ENCODE results near the gene PAX6. TPM values are rescaled to one million over a fixed set of nuclear protein-coding genes. Genes with fewer than 3 reads are reported as not detected.

PAX6 gene
- total and polyA plus RNA-seq, 2 of the 13 experiments (the other 11 are each of a cell fraction or from before 2014, with no cell fraction given), result 0.15 to 1.1 TPM

DNA sequence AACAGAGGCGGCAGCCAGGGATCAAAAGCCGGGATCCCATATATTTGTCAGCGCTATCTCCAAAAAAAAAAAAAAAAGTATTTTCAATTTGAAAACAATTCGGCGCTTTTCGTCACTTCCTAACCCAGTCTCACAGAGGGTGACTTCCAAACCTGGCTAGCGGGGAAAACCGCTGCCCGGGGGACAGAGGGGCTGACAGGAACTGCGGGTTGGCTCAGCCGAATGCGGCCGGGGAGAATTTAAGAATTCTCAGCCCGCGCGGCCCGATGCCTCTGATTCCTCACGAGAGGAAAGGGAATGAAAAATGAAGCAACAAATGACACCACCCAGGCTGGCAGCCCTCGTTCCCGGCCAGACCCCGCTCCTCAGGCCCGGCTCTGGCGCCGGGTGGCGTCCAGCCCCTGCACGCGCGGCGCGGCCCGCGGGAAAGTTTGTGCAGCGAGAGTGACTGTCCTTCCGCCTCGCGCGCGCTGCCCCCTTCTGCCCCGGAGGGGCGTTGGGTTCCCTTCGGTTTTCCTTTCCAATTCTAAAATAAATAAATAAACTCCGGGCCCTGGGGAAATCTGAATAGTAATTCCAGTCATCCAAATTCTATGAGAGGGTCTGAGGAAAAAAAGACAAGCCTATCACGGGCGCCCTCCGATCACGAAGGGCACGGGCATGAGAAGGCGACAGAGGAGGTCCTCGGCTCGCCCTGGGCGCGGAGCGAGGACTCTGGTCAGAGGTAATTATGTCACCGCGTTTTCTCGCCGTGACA, 4.8 kb upstream of the PAX6 start:
- H3K9me3 ChIP-seq (ENCODE audit: low read length), result no peaks in the 10 kb centered on the region
- in situ Hi-C loops (cut with HindIII; ENCODE audit: extremely low pct_ligation_motif_present, low pct_unique_long_range_greater_than_20kb) (no loop called here), intact Hi-C loops (cut with micrococcal nuclease; ENCODE audit: unreplicated experiment) (loop anchor here (10.0 kb wide), 1 partner anchor 311 kb away; the partner anchor contains the start of genes ELP4 and IMMP1L)
- WGBS (ENCODE audit: low lambda C conversion rate), result 59% methylated on average over 34 of the region's 57 CpGs
- no peak overlapping the region for H2AFZ ChIP-seq (ENCODE audit: low read length)
- POLR2A ChIA-PET, result no interaction called here
- CTCF ChIA-PET (ENCODE audit: low intra/inter-chr PET ratio, low total read pairs), result no interaction called here
- H3K4me2 ChIP-seq (ENCODE audit: low read depth, low read length), result peak overlapping the region; percentile 18; the same call in 1 of the 2 replicates
- H3K36me3 ChIP-seq (replicated peaks in 1 of 2; ENCODE audit: control insufficient read depth in 1 of 2, insufficient read depth in 2 of 2, low read length in 2 of 2), result no peaks in the 10 kb centered on the region
- FAIRE-seq, result no peak
- TF ChIP-seq, protein P1, sequence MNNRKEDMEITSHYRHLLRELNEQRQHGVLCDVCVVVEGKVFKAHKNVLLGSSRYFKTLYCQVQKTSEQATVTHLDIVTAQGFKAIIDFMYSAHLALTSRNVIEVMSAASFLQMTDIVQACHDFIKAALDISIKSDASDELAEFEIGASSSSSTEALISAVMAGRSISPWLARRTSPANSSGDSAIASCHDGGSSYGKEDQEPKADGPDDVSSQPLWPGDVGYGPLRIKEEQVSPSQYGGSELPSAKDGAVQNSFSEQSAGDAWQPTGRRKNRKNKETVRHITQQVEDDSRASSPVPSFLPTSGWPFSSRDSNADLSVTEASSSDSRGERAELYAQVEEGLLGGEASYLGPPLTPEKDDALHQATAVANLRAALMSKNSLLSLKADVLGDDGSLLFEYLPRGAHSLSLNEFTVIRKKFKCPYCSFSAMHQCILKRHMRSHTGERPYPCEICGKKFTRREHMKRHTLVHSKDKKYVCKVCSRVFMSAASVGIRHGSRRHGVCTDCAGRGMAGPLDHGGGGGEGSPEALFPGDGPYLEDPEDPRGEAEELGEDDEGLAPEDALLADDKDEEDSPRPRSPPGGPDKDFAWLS (CRISPR knock-in tag; IDR thresholded peaks at IDR 0.05; ENCODE audit: borderline replicate concordance), result no peak
- TF ChIP-seq CBX2 (IDR thresholded peaks at IDR 0.05; ENCODE audit: low read depth, low read length), result 0 out of 2 replicates have a peak, but pooled peaks have one; percentile 6
- TF ChIP-seq CBX2 (CRISPR knock-in tag; IDR thresholded peaks at IDR 0.05; ENCODE audit: low read depth), result no peak
- H3K4me1 ChIP-seq (ENCODE audit: insufficient read depth, low read length), result peaks cover 52% of the 10 kb centered on the region
- H3K9ac ChIP-seq (ENCODE audit: insufficient read depth, low read depth, low read length), result no peak overlapping the region
- no TSS peak for BruUV-seq (replicated peaks)
- no peak for DNase-seq (ENCODE audit: low spot score)
- no peaks in the 10 kb centered on the region for H3K79me2 ChIP-seq (ENCODE audit: insufficient read depth, low read length)
- H3K4me3 ChIP-seq (replicated peaks in 1 of 3; ENCODE audit: insufficient read depth in 1 of 3, low read depth in 2 of 3, low read length in 3 of 3), result no peak overlapping the region
- H4K20me1 ChIP-seq (ENCODE audit: insufficient read depth, low read length), result peaks cover 4% of the 10 kb centered on the region; the same call in 1 of the 2 replicates
- no peak overlapping the region for H3K27ac ChIP-seq (ENCODE audit: extremely low read length, insufficient read depth, low read length)
- peaks cover 34 to 97% of the 10 kb centered on the region in 2 experiments for H3K27me3 ChIP-seq (ENCODE audit: control insufficient read depth in 1 of 2, insufficient read depth in 2 of 2, low read length in 2 of 2)
- no peak for ATAC-seq

DNA sequence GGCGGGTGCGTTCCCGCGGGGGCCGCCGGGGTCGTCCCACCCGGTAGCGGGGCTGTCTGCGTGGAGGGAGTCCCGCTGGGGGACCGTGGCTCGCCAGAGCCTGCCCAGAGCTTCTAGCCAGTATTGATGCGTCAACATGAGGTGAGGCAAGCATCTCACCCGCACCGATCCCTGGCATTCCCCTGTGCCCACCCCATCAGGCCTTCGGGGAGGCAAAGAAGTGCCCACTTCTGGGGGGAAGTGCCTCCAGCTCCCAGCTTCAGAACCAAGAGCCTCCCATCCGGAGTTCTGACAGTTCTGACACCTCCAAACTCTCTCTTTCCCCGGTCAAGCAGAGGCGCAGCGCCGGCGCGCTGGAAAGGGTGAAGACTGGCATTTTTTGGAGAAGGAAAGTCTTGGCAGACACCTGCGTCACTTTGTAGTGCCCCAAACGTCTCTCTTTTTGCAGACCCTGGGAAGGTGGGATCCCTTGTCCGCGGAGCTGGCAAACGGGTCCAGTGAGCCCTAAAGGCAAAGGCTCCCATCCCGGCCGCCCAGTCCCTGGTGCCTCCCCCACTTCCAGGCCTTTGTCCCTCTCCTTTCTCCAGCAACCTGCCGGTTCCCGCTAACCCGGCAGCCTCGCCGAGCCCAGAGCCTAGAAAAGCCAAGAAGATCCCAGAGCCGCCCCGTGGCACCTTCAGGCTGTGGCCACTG, 3.2 kb upstream of the PAX6 start:
- Histone ChIP-seq H3K4me2 (ENCODE audit: low read depth, low read length) (no peak overlapping the region; the same call in 1 of the 2 replicates), H3K9me3 (ENCODE audit: low read length) (no peaks in the 10 kb centered on the region), H3K4me3 (replicated peaks in 1 of 3; ENCODE audit: insufficient read depth in 1 of 3, low read depth in 2 of 3, low read length in 3 of 3) (peak overlapping the region in 1 of 3 experiments; percentile 37; a peak in 1 of 6 replicates), H2AFZ (ENCODE audit: low read length) (no peak overlapping the region), H3K27me3 (ENCODE audit: control insufficient read depth in 1 of 2, insufficient read depth in 2 of 2, low read length in 2 of 2) (peaks cover 39 to 98% of the 10 kb centered on the region in 2 experiments), H3K36me3 (replicated peaks in 1 of 2; ENCODE audit: control insufficient read depth in 1 of 2, insufficient read depth in 2 of 2, low read length in 2 of 2) (no peaks in the 10 kb centered on the region), H3K79me2 (ENCODE audit: insufficient read depth, low read length) (no peaks in the 10 kb centered on the region), H3K9ac (ENCODE audit: insufficient read depth, low read depth, low read length) (no peak overlapping the region), H3K4me1 (ENCODE audit: insufficient read depth, low read length) (peaks cover 64% of the 10 kb centered on the region), H4K20me1 (ENCODE audit: insufficient read depth, low read length) (peaks cover 8% of the 10 kb centered on the region; the same call in 1 of the 2 replicates), H3K27ac (ENCODE audit: extremely low read length, insufficient read depth, low read length) (no peak overlapping the region)
- DNase-seq (ENCODE audit: low spot score), result no peak
- FAIRE-seq, result no peak
- intact Hi-C loops (cut with micrococcal nuclease; ENCODE audit: unreplicated experiment), result loop anchor here (5.0 to 10.0 kb wide), 2 partner anchors 58 to 310 kb away; partner anchors contain the start of genes ELP4 and IMMP1L
- in situ Hi-C loops (cut with HindIII; ENCODE audit: extremely low pct_ligation_motif_present, low pct_unique_long_range_greater_than_20kb), result no loop called here
- no peak for ATAC-seq
- TF ChIP-seq, protein P2, sequence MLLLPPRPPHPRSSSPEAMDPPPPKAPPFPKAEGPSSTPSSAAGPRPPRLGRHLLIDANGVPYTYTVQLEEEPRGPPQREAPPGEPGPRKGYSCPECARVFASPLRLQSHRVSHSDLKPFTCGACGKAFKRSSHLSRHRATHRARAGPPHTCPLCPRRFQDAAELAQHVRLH (CRISPR knock-in tag; IDR thresholded peaks at IDR 0.05; ENCODE audit: borderline replicate concordance, low read depth), result no peak
- no peak for TF ChIP-seq ZNF326 (CRISPR knock-in tag; IDR thresholded peaks at IDR 0.05; ENCODE audit: borderline replicate concordance)
- TF ChIP-seq KDM5B (CRISPR knock-in tag; IDR thresholded peaks at IDR 0.05; ENCODE audit: borderline replicate concordance), result no peak
- TF ChIP-seq THAP11 (CRISPR knock-in tag; IDR thresholded peaks at IDR 0.05), result no peak
- TF ChIP-seq ZFP1 (CRISPR knock-in tag; IDR thresholded peaks at IDR 0.05), result no peak
- TF ChIP-seq, protein P3, sequence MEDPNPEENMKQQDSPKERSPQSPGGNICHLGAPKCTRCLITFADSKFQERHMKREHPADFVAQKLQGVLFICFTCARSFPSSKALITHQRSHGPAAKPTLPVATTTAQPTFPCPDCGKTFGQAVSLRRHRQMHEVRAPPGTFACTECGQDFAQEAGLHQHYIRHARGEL (CRISPR knock-in tag; IDR thresholded peaks at IDR 0.05), result no peak
- TF ChIP-seq HNRNPL (IDR thresholded peaks at IDR 0.05; ENCODE audit: low read depth, low read length), result 0 out of 2 replicates have a peak, but pooled peaks have one; percentile 26
- no TSS peak for BruUV-seq (replicated peaks)
- ChIA-PET POLR2A (no interaction called here), CTCF (ENCODE audit: low intra/inter-chr PET ratio, low total read pairs) (no interaction called here)
- WGBS (ENCODE audit: low lambda C conversion rate), result 51% methylated on average over 15 of the region's 38 CpGs
